ENCODE measurements around the gene CETN3. TPM values are rescaled to one million over a fixed set of nuclear protein-coding genes. Genes with fewer than 3 reads are reported as not detected.

CETN3 gene
- 29.7 TPM for total RNA-seq

DNA sequence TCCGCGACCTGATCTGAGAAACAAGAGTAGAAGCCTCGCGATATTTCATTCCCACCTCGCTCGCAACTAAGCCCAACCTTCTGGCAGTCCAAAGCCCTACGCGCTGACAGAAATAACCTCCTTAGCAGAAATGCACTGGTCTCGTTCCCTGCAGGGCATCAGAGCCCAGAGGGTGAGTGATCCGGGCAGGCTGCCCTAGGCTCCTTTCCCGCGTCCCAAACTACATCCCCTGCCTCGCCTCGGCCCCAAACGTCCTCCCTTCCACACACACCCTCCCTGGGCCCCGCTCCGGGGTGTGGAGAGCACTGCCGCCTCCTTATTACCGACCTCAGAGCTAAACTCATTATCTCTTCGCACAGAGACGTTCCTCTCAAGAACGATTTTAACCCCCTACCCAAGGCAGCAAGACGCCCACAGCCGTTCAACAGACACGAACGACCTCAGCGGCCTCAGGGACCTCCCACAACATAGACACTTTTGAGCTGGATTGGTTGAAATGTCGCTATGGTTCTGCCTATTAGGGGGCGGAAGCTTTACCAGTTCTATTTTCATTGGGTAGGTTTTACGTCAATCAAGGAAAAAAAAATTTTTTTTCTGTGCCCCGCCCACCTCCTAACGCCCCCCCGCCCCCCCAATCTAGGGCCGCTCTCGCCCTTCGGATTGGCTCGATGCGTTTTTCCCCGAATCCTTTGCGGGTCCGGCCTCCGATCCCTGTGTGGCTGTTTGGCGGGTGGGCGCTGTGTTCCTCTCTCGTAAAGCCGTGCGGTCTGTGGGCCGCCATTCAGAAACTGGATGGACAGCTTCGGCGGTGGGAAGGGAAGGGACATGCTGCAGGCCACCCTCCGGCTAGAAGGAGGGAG, at the start of gene CETN3:
TSS of gene CETN3 (minus strand) at position 439 of the 860 bp plus-strand sequence. CDS start at position 344, 95 bp downstream.
- intact Hi-C loops (cut with DNase I): no loop called here

DNA sequence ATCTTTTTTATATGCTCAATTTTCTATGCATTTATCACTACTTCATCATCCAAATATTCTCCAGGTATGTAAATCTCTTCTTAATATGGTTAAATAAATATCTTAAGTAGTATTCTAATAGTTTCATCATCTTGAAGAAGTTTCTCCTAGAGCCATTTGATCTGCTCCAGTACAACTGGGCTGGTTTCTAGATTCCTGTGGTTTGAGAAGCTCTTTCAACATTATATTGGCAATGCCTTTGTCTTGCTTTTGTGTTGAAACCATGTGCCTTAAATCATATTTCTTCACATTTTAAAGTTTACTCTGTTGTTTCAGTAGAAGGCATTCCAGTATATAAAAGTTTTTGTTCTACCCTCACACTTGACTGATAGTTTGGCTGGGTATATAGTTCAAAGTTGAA, 37.4 kb upstream of the CETN3 start:
- DNase-seq (ENCODE audit: low spot score) (no peak), ATAC-seq (no peak)

More for the DNA sequence above, at the start of gene CETN3:
- DNase-seq (ENCODE audit: low spot score) (peak; percentile 95), ATAC-seq (peak; percentile 99)

DNA sequence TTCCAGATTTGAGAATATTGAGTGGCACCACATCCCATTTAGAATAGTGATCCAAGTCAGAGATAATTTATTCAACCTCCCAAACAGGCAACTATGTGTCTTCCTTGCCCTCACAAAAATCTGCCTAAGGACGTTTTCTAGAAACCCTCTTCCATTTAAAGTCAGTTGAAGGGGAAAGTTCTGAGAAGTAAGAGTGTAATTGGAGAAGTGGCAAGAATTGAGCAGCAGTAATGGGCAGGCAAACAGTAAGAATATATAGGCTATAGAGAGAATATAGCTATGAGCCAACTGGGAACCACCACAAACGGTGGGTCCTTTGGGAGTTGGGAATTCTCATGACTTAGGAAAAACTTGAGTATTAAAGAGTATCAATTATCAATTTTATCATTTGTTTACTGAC, 31.1 kb upstream of the CETN3 start:
- intact Hi-C loops (cut with DNase I): loop anchor here (10.0 kb wide), 1 partner anchor 94 kb away; no protein-coding TSS in a partner anchor
- ATAC-seq (no peak), DNase-seq (ENCODE audit: low spot score) (no peak)

More for the DNA sequence above, 37.4 kb upstream of the CETN3 start:
- intact Hi-C loops (cut with DNase I): loop anchor here (10.0 kb wide), 1 partner anchor 88 kb away; no protein-coding TSS in a partner anchor

DNA sequence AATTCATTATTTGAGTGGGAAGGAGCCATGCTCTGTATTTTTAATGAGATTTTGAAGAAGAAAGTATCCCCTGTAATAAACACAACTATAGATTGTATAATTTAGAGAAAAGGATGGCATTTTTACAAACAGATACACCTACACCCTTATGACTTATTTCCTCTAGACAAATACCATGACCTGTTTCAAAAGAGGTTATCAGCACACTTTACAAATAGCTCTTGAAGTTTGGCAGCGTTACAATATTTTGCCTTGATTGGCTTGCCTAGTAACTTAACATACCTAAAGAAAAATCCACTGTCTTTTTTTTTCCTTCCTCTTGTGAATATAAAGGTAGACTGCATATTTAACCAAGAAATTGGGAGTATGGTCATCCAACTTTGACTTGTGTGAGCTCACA, 28.5 kb upstream of the CETN3 start:
- no peak for ATAC-seq
- DNase-seq (ENCODE audit: low spot score): no peak
- intact Hi-C loops (cut with DNase I): loop anchor here (10.0 kb wide), 1 partner anchor 337 kb away; no protein-coding TSS in a partner anchor

DNA sequence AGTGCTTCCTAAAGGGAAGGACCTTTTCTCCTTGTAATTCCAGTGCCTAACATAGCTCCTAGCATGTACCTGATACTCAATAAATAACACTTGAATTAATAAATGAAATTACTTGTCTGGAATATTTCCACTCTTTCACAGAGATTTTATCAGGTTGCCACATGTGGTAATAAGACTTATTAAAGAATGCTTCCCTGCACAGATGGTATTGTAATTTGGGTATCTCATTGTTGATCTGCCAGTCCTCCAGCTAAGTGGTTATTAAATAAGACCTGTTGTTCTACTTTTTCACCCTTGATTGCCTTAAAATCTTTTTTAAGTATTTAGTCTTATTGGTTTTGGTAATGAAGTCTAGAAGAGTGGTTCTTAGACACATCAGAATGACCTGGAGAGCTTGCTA, 28.1 kb upstream of the CETN3 start:
- no peak for ATAC-seq
- intact Hi-C loops (cut with DNase I): loop anchor here (10.0 kb wide), 1 partner anchor 337 kb away; no protein-coding TSS in a partner anchor
- no peak for DNase-seq (ENCODE audit: low spot score)

DNA sequence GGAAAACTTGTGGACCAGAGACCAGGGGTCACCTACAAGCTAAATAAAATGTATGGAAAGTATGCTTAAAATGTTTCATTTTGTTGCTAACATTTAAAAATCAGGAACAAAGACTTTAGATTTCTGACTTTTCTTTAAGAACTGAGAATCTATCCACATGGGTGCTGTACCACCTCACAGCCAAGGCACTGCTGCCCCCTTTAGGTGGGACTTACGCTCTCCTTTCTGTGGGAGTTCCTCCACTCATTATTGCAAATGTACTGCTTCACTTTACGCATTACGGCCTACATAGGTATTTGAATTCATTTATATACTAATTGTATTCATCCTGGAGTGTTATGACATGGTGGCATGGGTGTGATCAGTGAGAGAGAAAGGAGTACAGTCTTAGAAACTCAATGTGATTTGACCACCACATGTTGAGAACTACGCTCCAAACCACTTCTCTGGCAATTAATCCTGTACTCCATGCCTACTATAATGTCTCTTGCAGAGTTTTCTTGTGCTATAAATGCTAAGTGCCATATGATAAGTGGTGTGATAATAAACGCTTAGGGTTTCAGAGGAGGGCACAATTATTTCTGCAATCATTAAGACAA, 24.7 kb upstream of the CETN3 start:
- intact Hi-C loops (cut with DNase I): loop anchor here (10.0 kb wide), 1 partner anchor 341 kb away; no protein-coding TSS in a partner anchor
- ATAC-seq (no peak), DNase-seq (ENCODE audit: low spot score) (no peak)

DNA sequence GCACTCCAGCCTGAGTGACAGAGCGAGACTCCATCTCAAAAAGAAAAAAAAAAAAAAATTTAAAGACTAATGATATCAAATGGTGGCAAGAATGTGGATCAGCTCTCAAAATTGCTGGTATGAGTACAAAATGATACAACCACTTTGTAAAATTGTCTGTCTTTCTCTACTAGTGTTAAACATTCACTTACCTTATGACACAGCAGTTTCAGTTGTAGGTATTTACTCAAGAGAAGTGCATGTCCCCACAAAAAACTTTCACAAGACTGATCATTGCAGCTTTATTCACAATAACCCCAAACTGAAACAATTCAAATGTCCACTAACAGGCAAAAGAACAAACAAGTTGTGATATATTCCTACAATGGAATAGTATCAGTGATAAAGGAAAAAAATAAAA, 14.7 kb upstream of the CETN3 start:
- ATAC-seq (no peak), DNase-seq (ENCODE audit: low spot score) (no peak)
- intact Hi-C loops (cut with DNase I): no loop called here

DNA sequence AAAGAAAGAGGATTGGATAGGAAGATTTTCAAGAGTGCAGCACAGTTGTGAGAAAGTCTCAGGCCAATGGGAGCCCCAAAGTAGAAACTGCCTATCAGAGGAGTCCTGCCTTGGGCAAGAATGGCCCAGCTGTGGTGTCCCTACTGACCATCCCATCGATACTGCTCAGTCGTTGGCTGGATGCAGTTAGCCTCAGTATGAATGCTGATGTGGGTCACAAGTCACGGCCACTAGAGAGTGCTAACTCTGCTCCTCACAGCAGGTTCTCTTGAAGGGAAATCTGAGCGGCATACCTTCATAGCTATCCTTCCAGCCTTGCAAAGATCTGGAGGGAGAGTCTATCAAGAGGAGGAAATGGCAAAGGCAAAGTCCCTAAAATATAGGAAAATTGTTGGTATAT, 11.6 kb upstream of the CETN3 start:
- ATAC-seq: peak; percentile 30
- intact Hi-C loops (cut with DNase I): no loop called here
- no peak for DNase-seq (ENCODE audit: low spot score)

DNA sequence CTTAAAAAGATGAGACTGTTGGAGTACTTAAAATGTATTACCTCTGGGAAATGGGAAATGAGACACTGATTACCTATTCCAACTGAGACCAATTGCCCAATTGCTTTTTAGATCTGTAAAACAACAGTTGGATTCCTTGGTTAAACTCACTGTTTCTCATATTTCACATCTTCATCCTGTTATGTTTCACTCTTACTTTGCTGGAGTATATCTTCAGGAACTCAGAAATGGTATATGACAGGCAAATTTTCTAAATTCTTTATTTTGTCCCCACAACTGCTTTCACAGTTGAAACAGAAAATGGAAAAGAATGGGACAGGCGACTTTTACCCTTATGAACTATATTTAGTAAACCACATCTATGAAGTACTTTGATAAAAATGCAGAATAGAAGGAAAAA, 8.7 kb upstream of the CETN3 start:
- no peak for DNase-seq (ENCODE audit: low spot score)
- ATAC-seq: no peak
- intact Hi-C loops (cut with DNase I): no loop called here

DNA sequence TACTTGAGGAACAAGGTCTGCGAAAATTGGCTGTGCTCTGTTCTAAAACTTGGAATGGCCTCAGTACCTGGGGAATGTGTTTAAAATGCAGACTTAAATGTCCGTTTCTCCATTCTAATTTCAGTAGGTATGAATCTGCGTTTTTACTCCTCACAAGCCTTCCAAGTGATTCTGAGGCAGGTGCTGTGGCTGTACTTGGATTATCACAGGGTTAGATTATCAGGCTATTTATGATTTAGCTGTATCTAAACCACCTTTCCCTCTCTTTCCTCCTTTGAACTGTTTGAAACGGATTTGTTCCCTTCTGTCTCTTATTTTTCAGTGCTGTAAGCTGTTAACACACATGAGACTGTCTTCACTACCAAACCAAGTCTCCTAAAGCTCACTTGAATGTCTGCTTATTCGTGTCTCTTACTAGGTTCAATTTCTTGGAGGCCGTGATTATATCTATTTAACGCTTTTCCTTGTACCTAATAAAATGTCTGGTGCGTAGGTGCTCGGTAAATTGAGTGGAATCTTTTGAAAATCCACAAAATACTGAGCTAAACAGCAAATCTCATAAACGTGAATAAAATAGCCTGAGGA, 714 bp upstream of the CETN3 start:
- no peak for ATAC-seq
- intact Hi-C loops (cut with DNase I): no loop called here

DNA sequence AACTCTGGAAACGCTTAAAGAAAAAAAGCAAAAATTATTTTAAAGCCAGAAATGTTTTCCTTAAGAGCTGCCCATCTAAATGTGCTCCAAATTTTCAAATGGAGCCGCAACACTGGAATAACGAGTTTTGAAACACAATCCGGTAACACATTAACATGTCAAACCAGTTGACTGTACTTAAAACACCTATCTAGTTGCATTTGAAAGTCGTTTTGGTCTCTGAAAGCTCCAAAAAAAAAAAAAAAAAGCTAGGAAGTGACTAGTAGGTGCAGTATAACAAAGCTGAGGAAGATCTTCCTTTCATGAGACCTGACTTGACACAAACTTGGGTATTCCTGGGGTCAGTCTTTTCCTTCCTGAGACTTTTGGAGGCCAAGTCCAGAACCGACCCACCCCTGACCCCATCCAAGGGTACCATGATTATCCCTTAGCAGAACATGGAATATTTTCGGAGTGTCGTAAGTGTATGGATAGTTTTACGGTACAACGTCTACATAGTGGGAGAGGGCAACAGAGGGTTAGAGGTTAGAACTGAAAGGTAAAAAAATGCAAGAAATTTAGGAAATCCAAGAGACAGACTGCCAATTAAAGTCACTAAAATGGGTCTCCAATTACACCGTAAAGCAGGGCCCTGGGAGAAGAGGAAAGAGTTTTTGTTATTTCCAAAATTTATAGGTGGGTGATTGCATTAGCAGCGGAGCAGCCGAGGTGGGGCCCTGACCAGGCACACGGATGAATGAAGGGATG, 812 bp downstream of the CETN3 start:
- intact Hi-C loops (cut with DNase I): no loop called here
- DNase-seq (ENCODE audit: low spot score) (no peak), ATAC-seq (no peak)

More for the DNA sequence above, 714 bp upstream of the CETN3 start:
- no peak for DNase-seq (ENCODE audit: low spot score)

DNA sequence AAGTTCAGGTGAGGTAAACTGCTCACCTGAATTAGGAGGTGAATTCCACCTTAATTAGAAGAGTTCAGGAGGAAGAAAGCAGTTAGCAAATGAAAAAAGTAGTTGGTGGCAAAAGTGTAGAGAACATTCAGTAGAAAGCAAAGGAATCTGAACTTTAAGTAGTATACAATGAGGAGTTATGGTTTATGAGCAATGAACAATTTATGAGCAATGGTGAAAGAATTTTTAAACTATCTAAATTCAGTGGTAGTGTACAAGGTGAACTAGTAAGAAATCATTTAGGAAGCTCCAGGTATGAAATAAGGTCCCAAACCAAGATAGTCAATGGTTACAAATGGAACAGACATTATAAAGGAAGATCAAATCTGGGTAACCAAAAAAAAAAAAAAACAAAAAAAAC, 3.1 kb downstream of the CETN3 start:
- intact Hi-C loops (cut with DNase I): no loop called here
- ATAC-seq: no peak
- no peak for DNase-seq (ENCODE audit: low spot score)

DNA sequence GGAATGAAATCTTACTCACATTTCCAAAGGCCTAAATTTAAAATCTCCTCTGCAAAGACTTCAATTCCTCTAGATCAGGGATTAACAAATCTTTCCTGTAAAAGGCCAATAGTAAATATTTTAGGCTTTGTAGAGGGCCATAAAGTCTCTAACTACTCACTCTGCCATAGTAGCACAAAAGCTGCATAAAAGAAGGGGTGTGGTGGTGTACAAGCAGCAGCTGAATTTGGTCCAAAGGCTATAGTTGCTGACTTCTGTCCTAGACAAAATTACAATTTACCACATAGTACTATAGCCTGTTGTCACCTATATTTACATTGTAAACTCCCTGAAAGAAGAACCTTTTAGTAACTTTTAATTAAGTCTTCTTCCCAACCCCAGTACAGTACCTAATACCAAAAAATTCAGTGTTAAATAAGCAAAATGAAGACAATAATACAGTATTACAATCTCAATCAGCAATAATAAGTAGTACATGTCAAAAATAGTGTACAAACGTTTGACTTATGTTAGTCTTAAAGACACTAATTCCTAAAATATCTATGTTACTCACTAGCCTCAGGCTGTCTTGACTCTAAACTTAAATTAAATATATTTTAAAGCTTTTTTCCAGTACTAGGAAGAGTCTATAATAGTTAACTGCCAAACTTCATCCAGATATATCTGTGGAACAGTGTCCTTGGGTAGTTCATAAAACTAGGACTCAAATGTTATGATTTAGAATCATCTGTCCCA, 6.9 kb downstream of the CETN3 start:
- intact Hi-C loops (cut with DNase I): no loop called here
- DNase-seq (ENCODE audit: low spot score) (no peak), ATAC-seq (no peak)

DNA sequence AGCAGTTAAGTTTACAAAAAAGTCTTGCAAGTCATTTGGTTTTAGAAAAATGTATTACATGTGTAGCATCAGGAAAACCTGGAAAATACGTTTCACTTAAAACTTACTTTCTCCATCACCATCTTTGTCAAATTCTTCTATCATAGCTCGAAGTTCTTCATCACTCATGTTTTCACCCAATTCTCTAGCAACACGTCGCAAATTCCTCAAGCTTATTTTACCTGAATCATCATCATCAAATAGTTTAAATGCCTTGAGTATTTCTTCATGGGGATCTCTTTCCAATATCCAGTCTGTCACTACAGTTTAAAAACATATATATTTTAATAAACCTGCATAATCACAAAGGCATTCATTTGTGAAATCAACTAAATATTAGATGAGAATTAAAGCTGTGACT, 10.3 kb downstream of the CETN3 start:
- ATAC-seq (no peak), DNase-seq (ENCODE audit: low spot score) (no peak)
- intact Hi-C loops (cut with DNase I): no loop called here

DNA sequence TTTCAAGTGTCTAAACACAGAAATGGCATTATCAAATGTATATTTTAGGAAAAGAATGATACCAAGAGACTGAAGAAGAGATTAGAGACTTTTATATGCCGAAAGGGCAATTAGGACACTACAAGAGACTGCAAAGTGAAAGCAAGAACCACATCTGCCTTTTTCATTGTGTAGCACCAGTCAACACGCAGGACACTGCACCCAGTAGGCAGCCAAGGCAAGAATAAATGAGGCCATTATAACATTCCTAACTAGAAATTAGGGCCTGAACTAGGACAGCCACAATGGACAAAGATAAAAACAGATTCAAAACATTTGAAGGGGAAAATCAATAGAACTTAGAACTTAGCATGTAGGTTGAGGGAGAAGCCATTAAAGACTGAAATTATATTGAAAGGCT, 10.8 kb downstream of the CETN3 start:
- ATAC-seq (no peak), DNase-seq (ENCODE audit: low spot score) (no peak)
- intact Hi-C loops (cut with DNase I): no loop called here

DNA sequence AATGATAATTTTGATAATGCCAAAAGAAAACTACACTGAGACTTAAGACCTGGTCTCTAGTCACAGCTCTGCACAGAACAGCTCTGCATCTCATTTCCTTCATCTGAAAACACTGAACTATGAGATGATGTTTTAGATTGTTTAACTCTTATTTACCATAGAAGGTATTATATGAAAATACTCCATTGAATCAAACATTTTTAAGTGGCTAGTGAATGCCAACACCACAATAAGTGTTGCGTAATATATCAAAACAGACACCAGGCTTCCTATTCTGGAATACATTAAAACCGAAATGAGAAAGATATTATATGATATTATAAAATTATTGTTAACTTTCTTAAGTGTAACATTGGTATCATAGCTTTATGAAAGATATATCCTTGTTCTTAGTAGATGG, 14.6 kb downstream of the CETN3 start:
- no peak for ATAC-seq
- intact Hi-C loops (cut with DNase I): no loop called here
- no peak for DNase-seq (ENCODE audit: low spot score)

DNA sequence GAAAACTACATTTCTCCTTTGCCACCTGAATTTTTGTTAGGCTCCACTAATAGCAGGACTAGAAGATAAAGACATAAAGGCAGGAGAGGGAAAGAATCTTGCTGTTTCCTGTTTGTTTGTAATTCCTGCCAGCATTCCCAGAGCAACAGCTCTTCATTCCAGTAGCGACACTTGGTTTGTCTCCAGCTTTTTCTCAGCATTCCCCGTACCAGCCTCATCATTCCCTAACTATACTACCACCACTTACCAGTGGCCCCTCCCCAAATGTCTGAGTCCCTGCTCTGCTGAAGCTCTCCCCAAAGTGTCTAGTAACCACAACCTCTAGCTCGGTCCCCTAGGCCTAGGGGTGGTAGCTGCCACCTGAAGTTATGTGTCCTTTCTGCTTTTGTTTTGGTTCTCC, 18.6 kb downstream of the CETN3 start:
- intact Hi-C loops (cut with DNase I): no loop called here
- no peak for ATAC-seq
- no peak for DNase-seq (ENCODE audit: low spot score)

DNA sequence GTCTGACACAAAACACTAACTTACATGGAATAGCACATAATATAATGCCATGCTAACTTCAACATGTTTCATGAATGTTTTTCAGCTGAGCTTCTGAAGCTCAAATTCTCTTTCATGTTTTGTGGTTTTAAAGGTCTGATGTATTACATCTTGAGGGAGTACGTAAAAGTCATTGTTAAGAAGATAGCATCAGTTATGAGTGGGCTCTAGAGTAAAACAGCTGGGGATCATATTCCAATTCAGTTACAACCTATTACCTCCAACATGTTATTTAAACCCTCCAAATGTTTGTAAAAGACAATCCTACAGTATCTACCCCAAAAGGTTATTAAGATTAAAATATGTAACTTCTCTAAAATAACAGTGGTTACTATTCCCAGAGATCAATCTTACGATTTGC, 19.2 kb downstream of the CETN3 start:
- intact Hi-C loops (cut with DNase I): no loop called here
- ATAC-seq (no peak), DNase-seq (ENCODE audit: low spot score) (no peak)

DNA sequence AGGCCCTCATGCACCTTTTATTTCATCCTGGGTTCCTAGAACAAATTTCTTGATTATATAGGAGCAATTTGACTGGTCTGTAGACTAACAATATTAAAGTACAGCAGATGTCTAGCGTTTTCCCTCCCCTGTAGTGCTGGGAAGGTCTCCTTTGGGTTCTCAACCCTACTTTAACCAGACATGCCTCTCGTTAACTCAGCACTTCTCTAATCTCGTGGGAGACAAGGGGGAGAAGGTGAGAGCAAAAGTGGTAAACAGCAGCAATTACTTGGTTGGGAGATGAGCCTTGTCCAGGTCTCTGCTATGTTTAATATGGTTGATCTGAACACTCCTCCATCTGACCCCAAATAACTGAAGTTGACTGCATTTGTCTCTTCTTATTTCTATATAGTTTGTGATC, 22.0 kb downstream of the CETN3 start:
- ATAC-seq (no peak), DNase-seq (ENCODE audit: low spot score) (no peak)
- intact Hi-C loops (cut with DNase I): no loop called here
